Upper lobe of left lung (tissue), 6 donors: ENCODE measurements around the gene CHRDL2. TPM values are rescaled to one million over a fixed set of nuclear protein-coding genes. Genes with fewer than 3 reads are reported as not detected.
A peak's percentile ranks its signal among the peaks of the same experiment; 100 is the strongest.

ENCODE experiments used
- ATAC-seq, 2 donors: fragments of 200-7000 bp; cut with Tn5 transposase; one replicate each; pipeline ENCODE4 v1.9.1; 2022; ENCODE audit warnings: mild to moderate bottlenecking in 2 of 2, moderate library complexity in 2 of 2; ENCODE audit not compliant: low FRiP score in 2 of 2
- DNase-seq, 2 donors: peaks; one replicate each; pipeline ENCODE4 v3.0.0-alpha.2; 2019 to 2020
- H3K27ac ChIP-seq, 4 donors: fragments of 200-600 bp; sonication (generic); one replicate each; pipeline ENCODE4 v1.5.1; 2016 to 2019
- H3K27me3 ChIP-seq, 4 donors: fragments of 200-600 bp; sonication (generic); one replicate each; pipeline ENCODE4 v1.5.1; 2017 to 2019
- H3K36me3 ChIP-seq, 4 donors: fragments of 200-600 bp; sonication (generic); one replicate each; pipeline ENCODE4 v1.5.1; 2016 to 2019
- H3K4me1 ChIP-seq, 4 donors: fragments of 200-600 bp; sonication (generic); one replicate each; pipeline ENCODE4 v1.5.1; 2018 to 2019
- H3K4me3 ChIP-seq, 4 donors: fragments of 200-600 bp; sonication (generic); one replicate each; pipeline ENCODE4 v1.5.1; 2017 to 2019; ENCODE audit warnings: mild to moderate bottlenecking in 2 of 4, moderate library complexity in 1 of 4
- H3K9me3 ChIP-seq, 4 donors: fragments of 200-600 bp; sonication (generic); one replicate each; pipeline ENCODE4 v1.5.1; 2018 to 2019
- EP300 ChIP-seq, 4 donors: sonication (generic); formaldehyde crosslinking; IDR thresholded peaks; one replicate each; pipeline ENCODE4 v1.5.1; 2017; ENCODE audit warnings: antibody characterized with exemption in 4 of 4, control low read depth in 2 of 4
- POLR2A ChIP-seq, 4 donors: fragments of 450-650 bp; IDR thresholded peaks; one replicate each; pipeline ENCODE4 v1.5.1; 2016 to 2017; ENCODE audit warnings: antibody characterized with exemption in 4 of 4, mild to moderate bottlenecking in 2 of 4
- POLR2AphosphoS5 ChIP-seq, 2 donors: sonication (generic); formaldehyde crosslinking; IDR thresholded peaks; one replicate each; pipeline ENCODE4 v1.5.1; 2017; ENCODE audit warnings: antibody characterized with exemption in 2 of 2
- WGBS, 2 donors: methylation state at CpG; one replicate each; pipeline ENCODE4 v1.1.5; 2017 to 2018; 5-methylcytosine and 5-hydroxymethylcytosine counted together
- total RNA-seq, 6 donors: library from RNA; depleted of rRNA in 4 of 6; stranded (reverse); fragments of >200 nt in 4 of 6; gene quantifications; one replicate each; pipeline versions ENCODE4 v1.1.0 to v1.2.1, GENCODE V29; 2016 to 2021
- TF ChIP-seq, protein P1 (sequence below), 6 experiments: fragments of 450-650 bp in 4 of 6; fragments of 200-600 bp in 2 of 6; sonication (generic) in 2 of 6; IDR thresholded peaks; one replicate each; pipeline ENCODE4 v1.5.1; 2016 to 2019; ENCODE audit warnings: antibody characterized with exemption in 6 of 6
- donor health status: DM: no; HTN: no; CAD: no; lungs with moderate emphysema.
- donor health status: DM: no; HTN: yes; CAD: no; lungs with severe emphysema.

Gene CHRDL2
- total RNA-seq, 6 donors from 2014 or later, result 1.3 to 3.1 (median 1.5) TPM; not detected in 3

DNA sequence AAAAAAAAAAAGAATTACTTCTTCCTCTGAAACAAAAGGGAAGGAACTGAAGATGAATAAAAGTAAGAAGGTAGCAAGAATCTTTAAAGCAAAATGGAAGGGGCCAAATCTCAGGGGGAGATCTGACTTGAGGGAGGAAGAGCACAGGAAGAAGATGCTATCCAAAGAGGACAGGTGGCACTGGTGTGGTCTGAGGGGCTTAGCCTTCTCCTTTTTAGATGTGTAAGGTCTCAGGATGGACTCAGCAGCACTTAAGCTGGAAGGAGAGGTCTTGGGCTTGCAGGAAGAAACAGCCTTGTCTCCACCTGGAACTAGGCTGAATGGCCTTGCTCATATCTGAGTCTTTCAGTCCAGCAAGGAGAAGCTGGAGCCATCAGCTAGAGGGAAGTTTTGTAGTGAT, 12.4 kb upstream of the CHRDL2 start:
- no peak for ATAC-seq
- no peaks in the 10 kb centered on the region for H3K36me3 ChIP-seq
- DNase-seq, result no peak
- no peak overlapping the region for H3K27ac ChIP-seq
- TF ChIP-seq, protein P1, sequence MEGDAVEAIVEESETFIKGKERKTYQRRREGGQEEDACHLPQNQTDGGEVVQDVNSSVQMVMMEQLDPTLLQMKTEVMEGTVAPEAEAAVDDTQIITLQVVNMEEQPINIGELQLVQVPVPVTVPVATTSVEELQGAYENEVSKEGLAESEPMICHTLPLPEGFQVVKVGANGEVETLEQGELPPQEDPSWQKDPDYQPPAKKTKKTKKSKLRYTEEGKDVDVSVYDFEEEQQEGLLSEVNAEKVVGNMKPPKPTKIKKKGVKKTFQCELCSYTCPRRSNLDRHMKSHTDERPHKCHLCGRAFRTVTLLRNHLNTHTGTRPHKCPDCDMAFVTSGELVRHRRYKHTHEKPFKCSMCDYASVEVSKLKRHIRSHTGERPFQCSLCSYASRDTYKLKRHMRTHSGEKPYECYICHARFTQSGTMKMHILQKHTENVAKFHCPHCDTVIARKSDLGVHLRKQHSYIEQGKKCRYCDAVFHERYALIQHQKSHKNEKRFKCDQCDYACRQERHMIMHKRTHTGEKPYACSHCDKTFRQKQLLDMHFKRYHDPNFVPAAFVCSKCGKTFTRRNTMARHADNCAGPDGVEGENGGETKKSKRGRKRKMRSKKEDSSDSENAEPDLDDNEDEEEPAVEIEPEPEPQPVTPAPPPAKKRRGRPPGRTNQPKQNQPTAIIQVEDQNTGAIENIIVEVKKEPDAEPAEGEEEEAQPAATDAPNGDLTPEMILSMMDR (IDR thresholded peaks at IDR 0.05), result no peak
- no peak for TF ChIP-seq EP300 (IDR thresholded peaks at IDR 0.05)
- no peak for TF ChIP-seq POLR2A (IDR thresholded peaks at IDR 0.05)
- no peak for TF ChIP-seq POLR2AphosphoS5 (IDR thresholded peaks at IDR 0.05)
- H3K4me1 ChIP-seq, result peaks cover 6 to 10% (median 8%) of the 10 kb centered on the region in 4 donors
- H3K9me3 ChIP-seq, result no peaks in the 10 kb centered on the region
- H3K27me3 ChIP-seq, result no peaks in the 10 kb centered on the region
- no peak overlapping the region for H3K4me3 ChIP-seq

DNA sequence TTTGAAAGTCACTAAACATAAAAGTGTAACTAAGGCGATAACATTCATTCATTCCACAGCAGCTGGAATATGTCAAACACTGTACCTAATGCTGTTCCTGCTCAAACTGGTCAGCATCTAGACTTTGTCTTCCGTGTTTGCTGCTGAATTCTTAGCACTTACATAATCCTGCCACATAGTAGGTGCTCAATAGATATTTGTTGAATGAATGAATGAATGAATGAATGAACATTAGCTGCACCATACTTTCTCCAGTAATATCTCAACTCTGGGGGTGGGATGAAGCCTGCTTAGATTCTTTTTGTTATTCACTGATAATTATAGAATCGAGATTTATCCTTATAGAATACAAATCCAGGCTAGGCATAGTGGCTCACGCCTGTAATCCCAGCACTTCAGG, 10.8 kb upstream of the CHRDL2 start:
- peaks cover 0 to 5% (median 0%) of the 10 kb centered on the region in 4 donors for H3K4me1 ChIP-seq
- no peak overlapping the region for H3K27ac ChIP-seq
- no peaks in the 10 kb centered on the region for H3K36me3 ChIP-seq
- TF ChIP-seq POLR2AphosphoS5 (IDR thresholded peaks at IDR 0.05) (no peak), EP300 (IDR thresholded peaks at IDR 0.05) (no peak)
- DNase-seq (no peak), ATAC-seq (no peak)
- WGBS, 2 donors, result 84 to 86% methylated on average over 4 of the region's 4 CpGs
- H3K9me3 ChIP-seq, result no peaks in the 10 kb centered on the region
- H3K27me3 ChIP-seq, result no peaks in the 10 kb centered on the region
- H3K4me3 ChIP-seq, result no peak overlapping the region

DNA sequence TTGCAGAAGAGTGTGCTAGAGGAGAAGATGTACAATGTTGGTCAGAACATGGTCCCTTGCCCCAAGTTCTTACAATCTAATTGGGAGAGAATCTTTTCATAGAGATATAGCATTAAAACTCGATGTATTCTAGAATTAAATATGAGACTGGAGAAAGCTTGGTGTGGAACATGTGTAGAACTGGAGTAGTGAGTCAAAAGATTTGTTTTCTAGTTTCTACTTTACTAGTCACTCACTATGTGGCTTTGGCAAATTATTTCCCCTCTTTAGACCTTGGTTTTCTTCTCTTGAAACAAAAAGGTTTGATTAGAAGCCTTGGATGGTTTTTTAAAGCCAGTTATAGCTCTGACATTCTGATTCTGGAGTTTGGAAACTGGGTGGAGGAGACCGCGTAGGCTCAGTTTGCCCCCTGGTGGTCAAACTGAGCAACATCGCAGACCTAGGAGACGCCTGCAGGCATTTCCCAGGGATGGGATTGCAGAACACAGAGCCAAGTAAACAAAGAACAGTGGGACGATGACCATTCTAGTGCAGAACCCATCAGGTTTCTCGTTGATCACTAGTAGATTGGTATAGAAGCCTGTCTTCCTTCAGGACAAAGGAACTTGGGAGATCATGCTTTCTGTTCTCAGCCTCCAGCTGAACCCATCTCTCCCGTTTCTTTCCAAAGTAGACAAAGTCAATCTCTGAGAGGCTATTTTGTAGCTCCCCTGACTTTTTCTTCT, 8.5 kb upstream of the CHRDL2 start:
- 17 to 19% methylated on average over 8 of the region's 8 CpGs for WGBS, 2 donors

DNA sequence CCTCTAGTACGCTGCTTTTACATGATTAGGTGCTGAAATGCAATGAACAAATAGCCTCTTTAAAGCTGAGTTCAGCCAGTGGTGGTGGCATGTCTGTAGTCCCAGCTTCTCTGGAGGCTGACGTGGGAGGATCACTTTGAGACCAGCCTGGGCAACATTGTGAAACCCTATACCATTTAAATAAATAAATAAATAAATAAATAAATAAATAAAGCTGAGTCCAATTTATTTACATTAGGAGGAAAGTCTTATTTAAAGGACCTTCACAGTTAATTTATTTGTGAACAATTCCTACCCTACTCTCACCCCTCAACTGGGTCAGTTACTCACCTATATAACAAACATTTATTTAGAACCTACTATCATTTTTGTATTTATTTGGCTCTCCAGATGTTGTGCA, 4.8 kb upstream of the CHRDL2 start:
- no peaks in the 10 kb centered on the region for H3K36me3 ChIP-seq
- DNase-seq, result no peak
- peaks cover 0 to 9% (median 4%) of the 10 kb centered on the region in 4 donors for H3K27me3 ChIP-seq
- H3K4me1 ChIP-seq, result peaks cover 4 to 10% (median 7%) of the 10 kb centered on the region in 4 donors
- WGBS, 2 donors, result 81 to 93% methylated on average over 2 of the region's 2 CpGs
- no peak overlapping the region for H3K27ac ChIP-seq
- H3K9me3 ChIP-seq, result no peaks in the 10 kb centered on the region
- H3K4me3 ChIP-seq, result no peak overlapping the region
- TF ChIP-seq EP300 (IDR thresholded peaks at IDR 0.05), result no peak
- no peak for TF ChIP-seq POLR2AphosphoS5 (IDR thresholded peaks at IDR 0.05)
- no peak for TF ChIP-seq POLR2A (IDR thresholded peaks at IDR 0.05)
- TF ChIP-seq, protein P1 (IDR thresholded peaks at IDR 0.05), result no peak
- ATAC-seq, result no peak

More for the DNA sequence above, 8.5 kb upstream of the CHRDL2 start:
- Histone ChIP-seq H3K27ac (no peak overlapping the region), H3K4me3 (no peak overlapping the region), H3K27me3 (no peaks in the 10 kb centered on the region), H3K36me3 (no peaks in the 10 kb centered on the region), H3K9me3 (no peaks in the 10 kb centered on the region), H3K4me1 (peaks cover 0 to 5% (median 0%) of the 10 kb centered on the region in 4 donors)
- peak in 1 of 2 donors; percentile 61 for DNase-seq
- peak; percentile 88 to 93 for ATAC-seq
- TF ChIP-seq, protein P1 (IDR thresholded peaks at IDR 0.05), result peak; percentile 66 to 89 (median 75)
- TF ChIP-seq POLR2AphosphoS5 (IDR thresholded peaks at IDR 0.05), result no peak
- no peak for TF ChIP-seq POLR2A (IDR thresholded peaks at IDR 0.05)
- no peak for TF ChIP-seq EP300 (IDR thresholded peaks at IDR 0.05)

DNA sequence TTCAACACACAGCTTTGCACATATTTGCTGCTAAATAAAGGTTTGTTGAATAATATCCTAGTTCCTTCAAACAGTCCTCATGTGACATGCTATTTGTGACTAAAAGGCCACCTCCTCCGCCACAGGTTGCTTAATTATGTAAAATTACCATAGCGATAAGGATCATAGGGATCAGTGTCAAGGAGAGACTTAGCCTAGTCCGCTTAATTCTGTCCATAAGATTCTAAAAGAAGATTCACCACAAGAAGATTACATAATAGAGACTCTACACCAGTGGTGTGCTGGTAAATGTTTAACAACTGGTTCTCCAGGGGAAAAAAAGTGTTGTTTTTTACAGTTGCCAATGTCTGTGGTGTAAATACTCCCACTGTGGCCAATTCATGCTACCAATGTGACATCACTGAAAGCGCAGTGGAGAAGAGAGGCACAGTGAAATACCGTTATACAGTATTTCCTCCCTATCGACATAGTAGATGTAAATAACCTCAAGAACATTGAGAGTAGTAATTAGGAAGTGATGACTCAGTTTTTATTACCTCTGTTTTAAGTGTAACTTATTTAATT, 4.2 kb upstream of the CHRDL2 start:
- Histone ChIP-seq H3K4me1 (peaks cover 4 to 12% (median 8%) of the 10 kb centered on the region in 4 donors), H3K27me3 (peaks cover 0 to 12% (median 5%) of the 10 kb centered on the region in 4 donors), H3K36me3 (no peaks in the 10 kb centered on the region), H3K9me3 (no peaks in the 10 kb centered on the region), H3K4me3 (no peak overlapping the region), H3K27ac (no peak overlapping the region)
- 67 to 75% methylated on average over 6 of the region's 6 CpGs for WGBS, 2 donors
- DNase-seq (no peak), ATAC-seq (no peak)
- no peak for TF ChIP-seq EP300 (IDR thresholded peaks at IDR 0.05)
- no peak for TF ChIP-seq POLR2A (IDR thresholded peaks at IDR 0.05)
- TF ChIP-seq, protein P1 (IDR thresholded peaks at IDR 0.05), result no peak
- TF ChIP-seq POLR2AphosphoS5 (IDR thresholded peaks at IDR 0.05), result no peak
